NCI-H2107 (cell line): Measurements from ENCODE around the gene ASB3.
"Not testable (repeated sequence)": the region's sequence is repeated elsewhere in the genome, so short reads cannot be mapped to it uniquely, and the experiment has no call there.

ENCODE experiments used
- DNase-seq: peaks from one replicate; lab custom pipeline; 2025; lab: John Stamatoyannopoulos, UW

The ASB3 gene

DNA sequence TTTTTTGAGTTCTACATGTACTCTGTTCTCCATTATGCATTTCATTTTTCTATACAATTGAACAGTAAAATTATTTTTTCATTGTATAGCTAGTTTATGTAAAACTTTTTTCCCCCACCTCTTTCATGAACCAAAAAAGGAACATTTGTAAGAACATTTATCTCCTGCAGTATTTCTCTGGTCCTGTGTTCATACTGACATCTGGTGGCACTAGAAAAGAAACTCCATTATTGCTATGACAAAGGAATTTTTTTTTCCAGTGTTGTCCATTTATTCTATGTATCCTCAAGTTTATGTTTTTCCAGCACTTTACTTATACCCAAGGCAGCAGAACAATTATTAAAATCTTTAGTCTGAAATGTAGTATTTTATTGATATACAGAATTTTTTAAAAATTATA lies 46.6 kb downstream of the ASB3 start:
- DNase-seq = no peak

DNA sequence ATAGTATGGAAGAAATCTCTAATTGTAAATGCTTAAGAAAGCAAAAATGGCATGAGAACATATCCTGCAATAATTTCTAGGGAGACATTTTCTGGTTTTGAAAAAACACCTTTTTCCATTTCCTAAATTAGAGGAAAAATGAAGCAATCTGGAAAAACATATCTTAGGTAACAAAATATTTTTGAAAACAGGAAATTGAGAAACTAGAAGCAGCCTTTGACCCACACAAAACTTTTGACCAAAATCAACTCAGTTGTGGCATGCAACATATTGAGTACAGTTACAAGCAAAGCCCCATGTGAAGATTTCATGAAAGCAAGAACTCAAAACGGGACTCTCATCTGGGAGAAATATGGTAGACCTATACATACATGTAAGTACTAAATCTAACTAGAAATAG lies 47.7 kb downstream of the ASB3 start:
- no peak for DNase-seq

DNA sequence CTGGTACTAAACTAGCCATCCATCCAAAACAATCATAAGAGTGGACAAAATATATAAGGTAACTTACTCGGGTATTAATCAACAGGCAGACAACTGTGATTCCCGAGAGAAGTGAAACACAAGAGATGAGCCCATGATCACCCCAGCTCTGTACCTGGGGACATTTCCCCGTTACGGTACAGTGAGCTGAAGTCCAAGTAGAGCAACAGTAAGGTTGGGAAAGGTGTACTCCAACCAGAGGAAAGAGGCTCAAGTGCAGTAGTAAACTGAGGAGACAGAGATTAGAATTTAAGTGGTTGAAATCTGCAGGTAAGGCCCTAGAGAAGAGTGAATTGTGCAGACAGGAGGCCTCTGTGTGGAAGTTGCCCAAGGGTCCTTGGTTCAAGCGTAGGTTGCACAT lies 49.7 kb downstream of the ASB3 start:
- DNase-seq = no peak

DNA sequence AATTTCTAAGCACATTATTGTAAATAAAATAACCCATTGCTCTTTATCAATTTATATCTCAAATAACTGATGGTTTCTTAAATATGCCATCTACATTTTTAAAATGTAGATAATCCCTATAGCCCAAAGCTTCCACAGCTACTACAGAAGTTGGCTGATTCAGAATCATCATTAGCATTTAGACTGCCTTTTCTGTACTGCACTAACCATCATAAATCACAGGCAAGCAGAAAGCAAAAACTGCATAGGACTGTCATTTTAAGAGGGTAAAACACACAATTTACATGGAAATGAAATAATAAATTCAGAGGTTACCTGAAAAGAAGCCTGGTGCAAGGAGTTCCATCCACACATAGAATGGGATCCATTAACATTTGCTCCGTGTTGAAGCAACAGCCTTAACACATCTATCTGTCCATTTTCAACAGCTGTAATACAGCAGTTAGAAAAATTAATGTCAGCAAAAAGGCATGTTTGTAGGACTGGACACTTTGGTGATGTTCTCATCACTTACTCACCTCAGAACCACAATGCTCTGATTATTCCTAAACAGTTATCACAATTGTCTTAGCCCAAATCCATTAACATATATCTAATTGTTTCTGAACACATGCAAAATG lies 57.5 kb downstream of the ASB3 start:
- no peak for DNase-seq

- DNase-seq = no peak
These were observed 58.8 kb downstream of the ASB3 start for GRCh38 chr2:53727921-53728320.

- no peak for DNase-seq
These were observed 61.1 kb downstream of the ASB3 start for GRCh38 chr2:53725662-53726061.

GRCh38 chr2:53724536-53724935 lies 62.2 kb downstream of the ASB3 start:
- DNase-seq = no peak

GRCh38 chr2:53720944-53721343 lies 65.8 kb downstream of the ASB3 start:
- not testable (repeated sequence) for DNase-seq

DNA sequence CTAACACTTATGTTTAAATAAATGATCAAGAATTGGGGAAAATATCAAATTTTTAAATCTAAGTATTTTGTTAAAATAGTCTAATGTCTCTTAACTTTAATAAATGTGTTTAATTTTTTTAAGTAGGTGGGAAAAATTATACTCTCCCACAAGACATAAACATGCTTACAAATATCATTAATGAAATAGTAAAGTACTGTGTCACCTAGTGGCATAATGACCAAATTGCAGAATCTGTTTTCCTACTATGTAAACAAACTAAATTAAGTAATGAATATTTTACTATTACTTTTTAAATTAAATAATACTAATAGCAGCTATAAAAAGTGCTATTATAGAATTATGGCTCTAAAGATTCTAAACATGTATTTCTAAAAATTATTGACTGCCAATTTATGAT lies 71.2 kb downstream of the ASB3 start:
- DNase-seq = no peak

DNA sequence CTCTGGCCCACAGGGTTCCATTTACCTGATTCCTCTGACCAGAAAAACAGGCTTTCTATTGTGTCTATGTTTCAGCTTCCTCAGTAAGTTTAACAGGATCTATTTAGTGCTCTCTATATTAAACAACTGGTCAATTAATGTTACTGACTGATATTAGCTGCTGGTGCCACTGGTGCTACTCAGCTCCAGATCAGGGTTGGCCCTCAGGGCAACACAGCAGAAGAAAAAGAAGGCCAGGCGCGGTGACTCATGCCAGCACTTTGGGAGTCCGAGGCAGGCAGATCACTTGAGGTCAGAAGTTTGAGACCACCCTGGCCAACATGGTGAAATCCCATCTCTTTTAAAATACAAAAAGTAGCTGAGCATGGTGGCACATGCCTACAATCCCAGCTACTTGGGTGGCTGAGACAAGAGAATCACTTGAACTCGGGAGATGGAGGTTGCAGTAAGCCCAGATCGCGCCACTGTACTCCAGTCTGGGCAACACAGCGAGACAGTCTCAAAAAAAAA lies 75.4 kb downstream of the ASB3 start:
- DNase-seq = no peak

- DNase-seq = no peak
These were observed 77.8 kb downstream of the ASB3 start for GRCh38 chr2:53708988-53709387.

- DNase-seq = no peak
These were observed 85.5 kb downstream of the ASB3 start for GRCh38 chr2:53701221-53701620.

DNA sequence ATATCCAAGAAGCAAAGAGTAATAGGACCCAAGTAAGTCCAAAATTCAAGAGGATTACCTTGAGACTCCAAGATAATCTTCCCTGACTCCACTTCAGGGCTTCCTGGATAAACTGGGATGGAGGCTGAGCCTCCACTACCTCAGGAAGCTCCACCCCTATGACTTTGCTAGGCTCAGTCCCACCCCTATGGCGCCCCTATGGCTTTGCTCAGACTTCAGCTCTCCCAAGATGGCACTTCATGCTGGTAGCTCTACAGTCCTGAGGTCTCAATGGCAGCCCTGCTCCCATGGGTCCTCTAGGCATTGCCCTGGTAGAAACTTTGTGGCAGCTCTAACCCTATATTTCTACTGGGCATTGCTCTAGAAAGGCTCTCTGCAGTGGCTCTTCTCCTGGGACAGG lies 89.1 kb downstream of the ASB3 start:
- DNase-seq = no peak

GRCh38 chr2:53697092-53697491 lies 89.7 kb downstream of the ASB3 start:
- no peak for DNase-seq

GRCh38 chr2:53695575-53695974 lies 91.2 kb downstream of the ASB3 start:
- no peak for DNase-seq

DNA sequence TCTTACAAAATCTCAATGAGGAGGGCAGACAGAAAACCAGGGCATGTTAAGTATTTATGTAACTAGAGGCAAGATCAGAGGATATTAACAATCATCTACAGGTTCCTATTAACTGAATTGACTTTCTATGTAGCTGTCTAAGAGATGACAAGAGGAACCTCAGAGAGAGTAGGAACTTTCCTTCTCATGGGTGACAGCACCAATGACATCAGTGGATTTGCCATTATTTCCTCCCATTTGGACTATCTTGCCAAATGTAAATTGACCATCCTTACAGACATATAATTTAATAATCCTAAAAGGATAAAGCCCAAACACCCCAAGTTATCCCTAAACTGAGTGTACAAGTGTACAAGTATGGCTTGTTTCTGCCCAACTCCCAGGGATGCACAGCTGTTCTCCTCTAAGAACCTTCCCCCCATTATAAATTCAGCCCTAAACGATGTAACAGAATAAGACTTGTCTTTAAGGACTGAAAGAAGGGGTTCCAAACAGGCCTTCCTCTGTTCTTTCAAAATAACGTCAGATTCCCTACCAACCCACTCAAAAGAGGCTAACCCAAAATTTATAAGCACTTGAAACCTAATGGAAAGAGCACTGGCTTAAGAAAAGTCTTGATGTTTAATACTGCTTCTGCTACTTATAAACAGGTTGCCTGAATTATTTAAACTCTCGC lies 92.5 kb downstream of the ASB3 start:
- DNase-seq = no peak

GRCh38 chr2:53690876-53691275 lies 95.9 kb downstream of the ASB3 start:
- DNase-seq = no peak

GRCh38 chr2:53672881-53673522 lies 113.8 kb downstream of the ASB3 start:
- no peak for DNase-seq

DNA sequence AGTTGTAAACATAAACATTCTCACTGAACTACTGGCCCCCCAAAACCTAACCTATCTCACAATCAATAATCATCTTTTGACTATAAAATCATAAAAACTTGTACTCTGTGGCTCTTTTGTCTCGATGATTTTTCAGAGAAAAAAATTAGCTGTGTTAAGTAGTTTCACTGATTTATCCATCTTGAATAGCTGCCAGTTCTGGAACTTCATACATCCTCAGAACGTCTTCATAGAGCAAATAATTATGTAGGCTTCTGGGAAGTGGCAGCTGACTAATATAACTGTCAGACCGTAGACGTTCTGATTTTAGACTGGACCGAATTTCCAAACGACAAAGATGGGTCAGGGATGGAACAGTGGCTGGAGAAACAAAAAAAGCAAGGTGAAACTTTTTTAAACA lies 116.4 kb downstream of the ASB3 start:
- DNase-seq = no peak

- no peak for DNase-seq
These were observed 118.1 kb downstream of the ASB3 start for GRCh38 chr2:53668624-53669026.

DNA sequence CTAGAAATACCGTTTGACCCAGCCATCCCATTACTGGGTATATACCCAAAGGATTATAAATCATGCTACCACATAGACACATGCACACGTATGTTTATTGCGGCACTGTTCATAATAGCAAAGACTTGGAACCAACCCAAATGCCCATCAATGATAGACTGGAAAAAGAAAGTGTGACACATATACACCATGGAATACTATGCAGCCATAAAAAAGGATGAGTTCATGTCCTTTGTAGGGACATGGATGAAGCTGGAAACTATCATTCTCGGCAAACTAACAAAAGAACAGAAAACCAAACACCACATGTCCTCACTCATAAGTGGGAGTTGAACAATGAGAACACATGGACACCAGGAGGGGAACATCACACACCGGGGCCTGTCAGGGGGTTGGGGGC lies 119.6 kb downstream of the ASB3 start:
- DNase-seq = not testable (repeated sequence)

DNA sequence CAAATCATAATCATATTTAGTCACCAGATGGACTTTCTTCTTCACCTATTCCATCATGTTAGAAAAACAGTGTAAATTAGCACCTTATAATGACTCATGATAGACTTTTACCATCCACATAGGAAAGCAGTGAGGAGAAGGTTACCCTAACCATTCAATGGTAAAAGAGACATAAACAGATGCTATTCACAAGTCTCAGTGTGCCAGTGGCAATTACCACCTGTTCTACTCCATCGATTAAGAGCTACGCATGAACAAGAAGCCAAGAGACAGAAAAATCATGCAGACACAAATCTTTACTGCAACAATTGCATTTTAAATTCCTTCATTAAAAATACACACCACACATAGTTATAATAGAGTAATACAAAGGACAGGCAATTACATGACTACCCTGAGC lies 125.9 kb downstream of the ASB3 start:
- no peak for DNase-seq

DNA sequence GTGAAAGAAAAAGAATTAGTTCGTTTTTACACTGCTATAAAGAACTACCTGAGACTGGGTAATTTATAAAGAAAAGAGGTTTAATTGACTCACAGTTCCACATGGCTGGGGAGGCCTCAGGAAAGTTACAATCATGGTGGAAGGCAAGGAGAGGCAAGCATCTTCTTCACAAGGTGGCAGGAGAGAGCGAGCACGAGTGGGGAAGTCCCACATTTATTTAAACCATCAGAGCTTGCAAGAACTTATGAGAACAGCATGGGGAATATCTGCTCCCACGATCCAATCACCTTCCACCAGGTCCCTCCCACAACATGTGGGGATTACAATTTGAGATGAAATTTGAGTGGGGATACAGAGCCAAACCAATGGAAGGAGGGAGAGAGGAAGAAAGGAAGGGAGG lies 128.3 kb downstream of the ASB3 start:
- not testable (repeated sequence) for DNase-seq
